Superior temporal gyrus (tissue), 1 donor: ENCODE data around the gene ITPRIPL2.

Experiments used
- DNase-seq: peaks from one replicate; pipeline ENCODE4 v3.0.0-alpha.2; 2016; ENCODE audit errors: extremely low spot score

ITPRIPL2 gene

DNA sequence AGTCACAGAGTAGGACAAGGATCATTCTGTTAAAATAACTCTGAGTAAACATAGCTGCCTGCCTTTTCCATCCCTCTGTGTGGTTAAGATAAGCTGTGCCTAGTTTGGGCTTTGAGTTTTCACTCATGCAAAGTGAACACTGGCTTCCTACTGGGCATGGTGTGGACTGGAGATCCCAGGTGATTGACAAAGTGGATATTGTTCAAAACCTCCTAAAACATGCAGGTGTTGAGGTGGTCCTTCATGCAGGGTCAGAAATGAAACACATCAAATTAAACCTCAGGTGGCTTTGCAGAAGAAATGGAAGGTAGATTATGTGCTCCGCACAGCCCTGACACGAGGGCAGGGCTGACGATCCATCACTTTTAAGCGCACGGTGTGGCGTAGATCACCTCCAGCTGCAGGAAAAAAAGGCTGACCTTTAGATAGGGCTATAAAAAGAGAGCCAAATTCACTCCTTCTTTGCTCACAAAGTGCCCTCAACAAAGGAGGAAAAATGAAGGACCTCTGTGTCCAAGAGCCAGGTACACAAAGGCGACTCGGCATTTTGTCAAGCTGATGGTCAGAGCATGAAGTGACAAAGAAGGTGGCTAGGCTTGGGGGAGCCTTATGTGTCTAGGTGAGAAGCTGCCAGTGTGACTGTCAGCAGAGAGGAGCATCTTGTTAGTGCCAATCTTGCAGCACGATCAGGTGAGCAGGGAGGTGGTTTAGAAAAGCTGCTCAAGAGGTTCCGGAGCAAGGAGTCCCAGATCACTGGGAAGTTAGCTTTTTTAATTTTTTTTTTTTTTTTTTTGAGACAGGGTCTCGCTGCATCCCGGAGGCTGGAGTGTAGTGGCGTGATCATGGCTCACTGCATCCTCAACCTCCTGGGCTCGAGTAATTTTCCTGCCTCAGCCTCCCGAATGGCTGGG is 19.9 kb upstream of the ITPRIPL2 start:
- no peak for DNase-seq

DNA sequence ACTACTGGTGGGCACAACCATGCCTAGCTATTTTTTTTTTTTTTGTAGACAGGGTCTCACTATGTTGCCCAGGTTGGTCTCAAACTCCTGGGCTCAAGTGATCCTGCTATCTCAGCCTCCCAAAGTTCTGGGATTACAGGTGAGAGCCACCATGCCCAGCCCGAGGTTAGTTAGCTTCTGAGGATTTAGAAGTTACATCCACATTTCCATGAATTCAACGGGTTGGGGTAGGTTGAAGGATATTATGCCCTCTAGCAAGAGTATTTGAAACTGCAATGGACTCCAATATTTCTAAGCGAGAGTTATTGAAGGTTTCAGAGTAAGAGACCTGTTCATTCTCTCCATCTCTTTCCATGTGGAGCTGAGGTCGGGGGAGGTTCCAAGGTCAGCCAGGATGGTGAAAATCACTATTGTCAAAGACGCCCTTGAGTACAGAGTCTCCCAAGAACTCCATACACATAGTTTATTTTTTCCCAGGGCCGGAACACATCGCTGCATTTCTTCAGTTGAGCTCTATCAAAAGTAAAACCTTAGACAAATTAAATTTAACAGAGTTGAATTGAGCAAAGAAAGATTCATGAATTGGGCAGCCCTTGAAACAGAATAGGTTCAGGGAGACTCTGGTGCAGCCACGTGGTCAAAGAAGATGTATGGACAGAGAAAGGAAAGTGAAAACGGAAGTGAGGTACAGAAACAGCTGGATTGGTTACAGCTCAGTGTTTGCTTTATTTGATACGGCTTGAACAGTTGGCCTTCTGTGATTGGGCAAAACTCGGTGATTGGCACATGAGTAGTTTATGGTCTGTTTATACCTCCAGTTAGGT is 19.0 kb upstream of the ITPRIPL2 start:
- DNase-seq: no peak

DNA sequence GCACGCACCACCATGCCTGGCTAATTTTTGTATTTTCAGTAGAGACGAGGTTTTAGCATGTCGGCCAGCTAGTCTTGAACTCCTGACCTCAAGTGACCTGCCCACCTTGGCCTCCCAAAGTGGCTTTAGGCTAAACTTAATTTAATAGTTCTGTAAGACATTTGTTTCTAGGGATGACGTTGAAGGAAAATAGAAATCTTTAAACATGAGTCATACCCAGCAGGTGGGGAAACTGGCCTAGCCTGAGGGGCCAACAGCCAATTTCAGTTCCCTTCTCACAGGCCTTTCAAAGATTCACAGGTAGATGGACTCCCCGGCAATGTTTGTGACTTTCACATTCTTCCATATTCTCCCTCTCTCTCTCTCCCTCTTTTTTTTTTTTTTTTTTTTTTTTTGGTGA is 18.1 kb upstream of the ITPRIPL2 start:
- DNase-seq: no peak

DNA sequence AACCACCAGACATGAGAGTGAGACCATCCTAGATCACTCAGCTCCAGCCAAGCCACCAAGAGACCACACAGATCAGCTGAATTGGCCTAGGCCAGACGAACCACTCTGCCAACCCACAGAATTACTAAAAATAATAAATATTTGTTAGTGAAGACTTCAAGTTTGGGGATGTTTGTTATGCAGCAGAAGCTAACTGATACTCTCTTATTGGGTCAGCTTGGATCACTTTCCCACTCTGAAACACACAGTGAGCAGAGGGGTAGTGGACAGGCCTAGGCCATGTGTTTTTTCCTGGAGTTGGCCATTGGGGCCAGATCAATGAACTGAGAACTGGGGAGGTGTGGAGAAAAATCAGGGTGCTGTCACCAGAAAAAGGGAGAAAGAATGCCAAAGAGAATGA is 15.6 kb upstream of the ITPRIPL2 start:
- no peak for DNase-seq

DNA sequence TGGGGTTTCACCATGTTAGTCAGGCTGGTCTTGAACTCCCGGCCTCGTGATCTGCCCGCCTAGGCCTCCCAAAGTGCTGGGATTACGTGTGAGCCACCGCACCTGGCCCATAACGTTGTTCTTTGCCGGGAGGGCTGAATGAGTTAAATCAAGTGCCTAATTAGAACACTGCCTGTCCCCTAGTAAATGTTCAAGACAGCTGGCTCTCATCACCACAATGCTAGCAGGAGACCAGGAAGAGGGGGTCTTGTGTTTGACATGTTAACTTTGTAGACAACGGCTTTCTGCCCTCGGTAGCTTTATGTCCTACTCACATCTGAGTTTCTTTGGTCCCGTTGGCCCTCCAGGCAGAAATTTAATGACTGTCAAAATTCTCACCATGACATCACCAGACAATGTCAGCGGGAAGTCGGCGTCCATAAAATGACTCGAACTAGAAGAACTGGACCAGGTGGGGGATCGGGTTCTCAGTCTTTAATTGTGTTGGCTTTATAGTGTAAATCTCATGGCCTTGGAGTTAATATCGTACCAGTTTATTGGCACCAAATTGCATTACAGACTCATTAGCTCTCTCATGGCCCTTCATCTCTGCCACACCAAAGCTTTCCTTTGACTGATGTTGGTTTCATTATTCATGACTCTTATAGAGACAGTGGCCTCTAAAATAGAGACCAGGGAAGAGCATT is 11.4 kb upstream of the ITPRIPL2 start:
- DNase-seq: no peak

DNA sequence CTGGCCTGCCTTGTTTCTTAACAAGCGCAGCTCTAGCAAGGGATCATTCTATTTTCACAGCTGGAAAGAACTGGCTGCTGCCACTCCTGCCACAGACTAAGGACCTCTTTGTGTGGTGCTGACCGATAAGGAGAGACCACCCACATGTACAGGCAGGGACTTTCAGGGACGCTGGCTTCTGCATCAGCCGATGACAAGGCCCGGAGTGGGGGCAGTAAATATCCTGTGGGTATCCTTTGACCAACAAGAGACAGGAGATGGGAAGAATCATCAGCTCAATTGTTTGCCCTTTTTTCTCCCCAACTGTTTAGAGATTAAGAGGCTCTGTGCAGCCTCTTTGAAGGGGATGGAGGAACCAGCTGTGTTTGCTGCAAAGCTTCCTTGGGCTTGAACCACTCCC is 9.2 kb upstream of the ITPRIPL2 start:
- no peak for DNase-seq

DNA sequence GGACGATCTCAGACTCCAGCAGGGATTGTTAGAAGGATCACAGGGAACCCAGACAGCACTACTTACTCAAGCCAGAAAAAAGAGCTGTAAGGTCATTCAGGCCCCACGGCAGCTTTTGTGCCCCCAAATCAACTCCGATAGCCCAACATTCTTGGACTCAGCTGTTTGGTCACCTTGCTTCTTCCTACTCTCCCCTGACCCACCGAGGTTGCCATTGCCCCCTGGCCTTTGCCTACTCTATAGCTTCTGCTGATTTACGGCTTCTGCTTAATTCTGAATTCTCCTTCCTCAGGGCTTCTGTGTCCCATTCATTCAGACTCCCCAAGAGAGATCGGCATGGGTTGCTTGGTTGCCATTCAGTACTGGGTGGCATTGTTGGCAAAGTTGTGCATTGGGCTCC is 8.6 kb upstream of the ITPRIPL2 start:
- DNase-seq: no peak

DNA sequence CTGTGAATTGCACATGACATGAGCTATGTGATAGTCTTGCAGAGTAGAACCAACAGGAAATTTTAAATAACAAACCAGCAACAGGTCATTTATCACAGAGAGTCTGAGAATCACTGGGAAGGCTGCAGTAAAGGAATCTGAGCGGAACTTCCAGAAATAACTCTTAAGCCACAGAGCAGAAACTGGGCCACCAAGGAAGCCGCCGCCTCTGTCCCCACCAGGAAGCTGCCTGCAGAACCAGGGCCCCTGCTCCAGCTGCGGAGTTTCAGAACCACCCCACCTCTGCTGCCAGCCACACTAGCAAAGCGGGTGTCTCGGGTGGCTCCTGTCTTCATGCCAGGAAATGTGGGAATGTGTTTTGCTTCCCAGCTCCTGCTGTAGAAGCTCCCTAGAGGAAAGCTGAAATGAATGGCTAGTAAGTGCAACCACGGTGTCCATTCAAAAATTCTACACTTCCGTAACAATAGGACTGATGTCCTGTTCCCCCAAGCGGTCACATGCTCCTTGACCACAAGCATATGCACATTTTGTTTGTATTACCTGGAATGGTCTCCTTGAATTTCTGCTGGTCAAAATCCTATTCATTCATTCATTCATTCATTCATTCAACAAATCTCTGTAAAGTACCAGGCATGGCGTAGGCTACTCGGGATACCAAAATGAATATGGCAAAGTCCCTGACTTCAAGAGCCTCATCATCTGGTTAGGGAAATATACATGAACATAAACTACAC is 7.7 kb upstream of the ITPRIPL2 start:
- DNase-seq: no peak

DNA sequence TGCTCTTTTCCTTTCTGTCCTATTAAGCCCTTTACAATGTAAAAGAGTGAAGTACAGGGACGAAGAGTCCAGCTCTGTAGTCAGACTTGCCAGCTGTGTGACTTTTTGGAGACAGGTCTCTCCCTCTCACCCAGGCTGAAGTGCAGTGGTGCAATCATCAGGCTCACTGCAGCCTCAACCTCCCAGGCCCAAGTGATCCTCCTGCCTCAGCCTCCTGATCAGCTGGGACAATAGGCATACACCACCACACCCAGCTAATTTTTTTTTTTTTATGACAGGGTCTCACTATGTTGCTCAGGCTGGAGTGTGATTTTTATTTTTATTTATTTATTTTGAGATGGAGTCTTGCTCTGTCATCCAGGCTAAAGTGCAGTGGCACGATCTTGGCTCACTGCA is 7.1 kb upstream of the ITPRIPL2 start:
- DNase-seq: no peak

DNA sequence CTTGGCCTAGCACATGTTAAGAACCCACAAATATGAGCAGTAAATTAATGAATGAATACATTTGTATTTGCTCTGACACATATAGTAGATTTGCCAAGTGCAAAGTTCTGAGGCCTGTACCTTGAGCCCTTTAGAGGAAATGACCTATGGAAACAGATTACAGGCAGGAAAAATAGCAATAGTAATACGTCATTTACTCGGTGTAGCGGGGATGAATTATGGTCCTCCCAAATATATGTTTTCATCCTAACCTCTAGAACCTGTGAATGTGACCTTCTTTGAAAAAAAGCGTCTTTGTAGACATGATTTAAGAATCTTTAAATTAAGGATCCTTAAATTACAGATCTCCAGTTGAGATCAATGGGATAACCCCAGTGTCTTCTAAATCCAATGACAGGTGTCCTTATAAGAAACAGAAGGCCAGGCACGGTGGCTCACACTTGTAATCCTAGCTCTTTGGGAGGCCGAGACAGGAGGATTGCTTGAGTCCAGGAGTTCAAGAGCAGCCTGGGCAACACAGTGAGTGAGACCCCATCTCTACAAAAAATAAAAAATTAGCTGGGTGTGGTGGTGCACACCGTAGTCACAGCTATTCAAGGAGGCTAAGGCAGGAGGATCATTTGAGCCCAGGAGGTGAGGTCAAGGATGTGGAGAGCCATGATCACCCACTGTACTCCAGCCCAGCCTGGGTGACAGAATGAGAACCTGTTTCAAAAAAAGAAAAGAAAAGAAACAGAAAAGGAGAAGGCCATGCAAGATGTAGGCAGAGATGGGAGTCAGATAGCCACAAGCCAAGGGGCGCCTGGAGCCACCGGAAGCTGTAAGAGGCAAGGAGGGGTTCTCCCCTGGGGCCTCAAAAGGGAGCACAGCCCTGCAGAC is 5.1 kb upstream of the ITPRIPL2 start:
- no peak for DNase-seq

DNA sequence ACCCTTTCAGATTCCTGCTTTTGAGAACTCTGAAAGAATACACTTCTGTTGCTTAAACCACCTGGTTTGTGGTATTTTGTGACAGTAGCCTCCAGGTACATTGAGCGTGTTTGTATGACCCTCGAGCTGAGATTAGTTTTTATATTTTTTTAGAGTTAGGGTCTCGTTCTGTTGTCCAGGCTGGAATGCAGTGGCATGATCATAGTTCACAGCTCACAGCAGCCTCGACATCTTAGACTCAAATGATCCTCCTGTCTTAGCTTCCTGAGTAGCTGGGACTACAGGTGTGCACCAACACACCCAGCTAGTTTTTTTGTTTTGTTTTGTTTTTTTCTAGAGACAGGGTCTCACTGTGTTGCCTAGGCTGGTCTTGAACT is 4.5 kb upstream of the ITPRIPL2 start:
- DNase-seq: no peak

DNA sequence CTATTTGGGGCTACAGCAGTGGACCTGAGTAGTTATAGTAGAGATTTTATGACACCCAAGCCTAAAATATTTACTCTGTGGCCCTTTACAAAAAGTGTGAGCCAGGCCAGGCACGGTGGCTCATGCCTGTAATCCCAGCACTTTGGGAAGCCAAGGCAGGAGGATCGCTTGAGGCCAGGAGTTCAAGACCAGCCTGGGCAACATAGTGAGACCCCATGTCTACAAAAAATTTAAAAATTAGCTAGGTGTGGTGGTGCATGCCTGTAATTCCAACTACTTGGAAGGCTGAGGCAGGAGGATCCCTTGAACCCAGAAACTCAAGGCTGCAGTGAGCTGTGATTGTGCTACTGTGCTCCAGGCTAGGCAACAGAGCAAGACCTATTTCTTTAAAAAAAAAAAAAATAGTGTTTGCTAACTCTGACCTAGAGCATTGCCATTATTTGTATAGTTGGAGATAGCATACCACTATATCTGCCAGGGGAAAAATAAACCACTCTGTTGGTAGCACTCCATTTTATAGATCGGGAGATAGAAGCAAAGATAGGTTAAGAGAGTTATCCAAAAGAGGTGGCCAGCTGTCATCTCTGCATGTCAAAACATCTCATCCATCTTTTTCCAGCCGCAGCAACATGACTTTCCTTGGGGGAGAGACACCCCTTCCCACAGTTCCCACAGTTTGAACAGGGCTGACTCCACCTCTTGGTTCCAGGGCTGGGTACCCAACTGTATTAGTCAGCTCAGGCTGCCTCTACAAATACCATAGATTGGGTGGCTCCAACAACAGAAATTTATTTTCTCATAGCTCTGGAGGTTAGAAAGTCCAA is 3.0 kb upstream of the ITPRIPL2 start:
- no peak for DNase-seq

DNA sequence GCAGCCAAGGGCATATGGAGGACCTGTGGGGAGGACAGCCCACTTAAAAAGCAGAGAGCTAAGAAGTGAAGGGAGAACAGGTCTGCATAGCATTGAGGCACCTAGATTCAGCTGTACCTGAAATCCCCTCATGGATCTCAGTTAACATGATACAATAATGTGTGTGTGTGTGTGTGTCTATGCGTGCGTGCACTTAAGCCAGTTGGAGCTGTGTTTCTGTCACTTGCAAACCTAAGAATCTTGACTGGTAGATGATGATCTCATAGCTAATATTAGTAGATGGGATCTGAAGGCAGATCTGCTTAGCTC is 1.7 kb upstream of the ITPRIPL2 start:
- no peak for DNase-seq

DNA sequence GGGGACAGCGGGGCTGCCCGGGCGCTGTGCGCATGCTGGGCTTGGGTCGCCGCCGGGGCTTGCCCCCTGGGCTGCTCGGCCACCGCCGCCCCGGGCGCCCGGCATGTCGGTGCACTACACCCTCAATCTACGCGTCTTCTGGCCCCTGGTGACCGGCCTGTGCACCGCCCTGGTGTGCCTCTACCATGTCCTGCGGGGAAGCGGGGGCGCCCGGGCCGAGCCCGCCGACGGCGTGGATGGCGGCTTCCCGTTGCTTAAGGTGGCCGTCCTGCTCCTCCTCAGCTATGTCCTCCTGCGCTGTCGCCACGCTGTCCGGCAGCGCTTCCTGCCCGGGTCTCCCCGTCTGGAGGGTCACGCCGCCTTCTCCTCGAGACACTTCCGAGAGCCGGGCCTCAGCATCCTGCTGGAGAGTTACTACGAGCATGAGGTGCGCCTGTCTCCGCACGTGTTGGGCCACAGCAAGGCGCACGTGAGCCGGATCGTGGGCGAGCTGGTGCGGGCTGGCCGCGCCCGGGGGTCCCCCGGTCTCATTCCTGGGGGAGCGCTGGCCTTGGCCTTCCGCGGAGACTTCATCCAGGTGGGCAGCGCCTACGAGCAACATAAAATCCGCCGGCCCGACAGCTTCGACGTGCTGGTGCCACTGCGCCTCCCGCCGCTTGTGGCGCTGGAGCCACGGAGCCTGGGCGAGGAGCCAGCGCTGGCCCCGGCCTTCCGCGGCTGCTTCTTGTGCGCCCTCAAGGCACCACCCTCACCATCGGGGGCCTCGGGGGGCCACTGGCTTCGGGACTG is 789 bp downstream of the ITPRIPL2 start:
- DNase-seq: no peak

DNA sequence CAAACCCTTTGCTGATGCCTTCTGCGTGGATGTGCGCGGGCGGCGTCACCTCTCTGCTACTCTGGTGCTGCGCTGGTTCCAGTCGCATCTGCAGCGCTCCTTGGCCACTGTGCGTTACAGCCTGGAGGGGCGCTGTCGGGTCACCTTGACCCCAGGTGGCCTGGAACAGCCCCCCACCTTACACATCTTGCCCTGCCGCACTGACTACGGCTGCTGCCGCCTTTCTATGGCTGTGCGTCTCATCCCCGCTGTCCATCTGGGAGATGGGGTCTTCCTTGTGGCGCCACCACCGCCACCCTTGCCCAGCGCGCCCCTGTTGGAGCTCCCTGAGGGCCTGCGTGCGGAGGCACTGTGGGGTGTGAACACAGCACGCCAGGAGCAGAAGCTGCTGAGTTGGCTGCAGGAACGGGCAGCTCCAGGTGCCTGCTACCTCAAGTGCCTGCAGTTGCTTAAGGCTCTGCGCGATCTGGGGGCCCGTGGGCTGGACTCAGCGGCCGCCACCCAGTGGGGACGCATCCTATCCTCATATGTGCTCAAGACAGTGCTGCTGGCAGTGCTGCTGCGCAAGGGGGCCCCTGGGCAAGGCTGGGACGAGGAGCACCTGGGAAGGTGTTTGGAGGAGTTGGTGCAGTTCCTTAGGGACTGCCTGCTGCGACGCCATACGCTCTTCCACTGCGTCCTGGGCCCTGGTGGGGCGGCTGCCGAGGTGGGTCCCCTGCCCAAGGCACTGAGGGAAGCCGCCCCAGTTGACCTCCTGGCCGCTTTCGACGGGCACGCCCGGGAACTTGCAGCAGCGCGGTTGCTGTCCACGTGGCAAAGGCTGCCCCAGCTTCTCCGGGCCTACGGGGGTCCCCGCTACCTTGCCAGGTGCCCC is 1.6 kb downstream of the ITPRIPL2 start:
- DNase-seq: no peak

DNA sequence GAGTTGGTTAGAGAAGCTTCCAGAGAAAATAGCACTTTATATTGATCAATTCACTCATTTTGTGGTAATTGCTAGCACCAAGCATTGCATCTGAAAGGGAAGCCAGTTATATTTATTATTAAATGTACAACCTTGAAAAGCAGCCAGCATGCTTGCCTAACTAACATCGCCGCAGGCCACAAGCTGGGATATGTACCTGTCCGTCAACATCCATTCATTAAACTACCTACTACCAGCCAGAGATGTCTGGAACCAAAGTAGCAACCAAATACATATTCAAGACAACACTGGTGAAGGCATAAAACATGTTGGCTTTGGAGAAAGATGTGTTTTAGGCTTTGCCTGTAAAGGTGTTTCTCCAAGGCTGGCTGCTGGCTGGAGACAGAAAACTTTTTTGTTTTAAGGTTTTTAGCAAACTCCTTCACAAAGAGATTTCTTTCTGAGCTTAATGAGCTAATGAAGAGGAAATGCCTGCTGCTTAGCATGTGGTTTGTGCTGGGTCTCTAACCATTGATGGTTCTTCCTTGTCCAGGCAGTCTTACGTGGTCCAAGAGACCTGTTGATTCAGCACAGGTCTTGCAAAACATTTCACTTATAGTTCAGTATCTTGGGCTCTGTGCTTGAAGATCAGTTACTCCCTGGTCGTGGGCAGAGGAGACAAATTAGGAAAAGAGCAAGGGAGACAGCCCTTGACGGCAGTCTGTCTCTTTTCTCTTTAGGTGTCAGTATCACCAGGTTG is 3.1 kb downstream of the ITPRIPL2 start:
- DNase-seq: no peak

DNA sequence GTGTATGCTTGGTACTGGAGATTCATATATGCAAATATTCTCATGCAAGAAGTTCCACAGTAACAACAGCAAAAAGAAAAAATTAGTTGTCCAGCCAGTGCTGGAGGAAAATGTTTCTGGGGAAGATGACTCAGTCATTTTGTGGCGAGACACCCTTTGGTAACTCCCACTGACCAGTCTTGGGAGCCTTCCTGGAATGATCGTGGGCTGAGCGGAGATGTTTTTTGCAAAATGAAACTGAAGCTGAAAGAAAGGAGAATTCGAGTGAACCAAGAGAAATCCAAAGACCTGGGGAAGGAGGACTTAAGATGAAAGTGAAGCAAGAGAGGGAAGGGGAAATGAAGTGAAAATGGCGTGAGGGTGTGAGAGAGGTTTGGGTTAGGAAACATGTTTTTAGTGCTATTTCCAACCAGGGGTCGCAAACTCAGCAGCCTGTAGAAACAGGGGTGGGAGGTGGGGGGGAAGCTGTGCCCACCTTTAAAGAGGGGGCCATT is 5.2 kb downstream of the ITPRIPL2 start:
- DNase-seq: peak; percentile 63
